ENCODE data around the gene JAKMIP1.

The JAKMIP1 gene

GRCh38 chr4:6177587-6178197, 22.7 kb downstream of the JAKMIP1 start:
- DNase-seq = no peak

DNA sequence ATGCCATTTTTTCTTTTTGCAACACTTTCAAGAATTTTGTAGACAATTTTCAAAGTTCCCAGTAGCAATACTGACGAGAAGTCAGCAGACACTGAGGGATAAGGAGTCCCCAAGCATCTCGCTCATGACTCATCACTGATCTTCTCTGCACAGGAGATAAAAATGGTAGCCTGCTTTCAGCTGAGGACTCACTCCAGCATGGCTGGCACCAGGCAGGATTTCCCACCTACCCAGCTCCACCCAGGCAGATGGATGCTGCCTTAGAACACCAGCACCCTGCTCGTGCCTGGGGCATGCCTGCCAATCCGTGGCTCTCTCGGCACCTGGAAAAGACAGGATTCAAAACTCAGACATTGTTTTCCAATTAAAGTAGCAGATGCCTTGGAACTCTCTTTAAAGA, 24.9 kb downstream of the JAKMIP1 start:
- no peak for DNase-seq

- DNase-seq = no peak
Measured at GRCh38 chr4:6172927-6173200, 27.5 kb downstream of the JAKMIP1 start.

DNA sequence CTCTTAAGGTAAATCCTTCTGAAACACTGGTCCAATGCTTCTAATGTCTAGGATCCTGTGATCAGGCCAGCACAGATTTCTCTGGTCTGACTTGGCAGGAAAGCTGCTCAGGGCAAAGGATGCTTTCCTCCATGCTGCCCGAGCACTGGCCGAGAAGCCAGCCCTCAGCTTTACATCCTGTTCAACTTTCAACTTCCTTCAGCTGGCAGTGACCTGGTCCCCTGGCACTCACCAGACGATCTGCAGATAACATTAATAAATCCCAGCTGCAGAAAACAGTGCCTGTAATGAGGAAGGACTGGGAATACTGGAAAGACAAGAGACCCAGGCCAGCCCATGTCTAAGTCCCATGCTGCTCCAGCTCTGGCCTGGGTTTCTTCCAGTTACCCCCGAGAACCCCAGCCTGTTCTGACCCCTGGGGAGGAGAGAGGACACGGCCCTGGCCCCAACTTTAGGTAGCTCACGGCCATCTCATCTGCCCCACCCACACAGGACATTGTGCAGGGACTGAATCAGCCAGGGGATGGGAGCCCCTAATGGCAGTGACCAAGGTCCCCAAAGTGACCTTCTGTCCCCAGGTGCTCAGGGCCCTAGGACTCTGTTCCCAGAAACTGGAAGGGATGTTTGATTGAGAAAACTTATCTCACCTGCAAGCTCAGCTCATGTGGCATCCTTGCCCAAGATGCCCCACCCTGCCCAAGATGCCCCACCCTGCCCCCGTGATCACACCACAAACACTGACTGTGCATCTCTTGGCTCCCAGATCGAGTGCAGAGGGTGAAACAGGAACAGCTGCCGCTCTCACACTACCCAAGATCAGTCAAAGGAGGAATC, 28.0 kb downstream of the JAKMIP1 start:
- no peak for DNase-seq

GRCh38 chr4:6169239-6169638, 31.1 kb downstream of the JAKMIP1 start:
- no peak for DNase-seq

GRCh38 chr4:6165766-6166165, 34.6 kb downstream of the JAKMIP1 start:
- DNase-seq = no peak

- DNase-seq = no peak
Measured at GRCh38 chr4:6162885-6163284, 37.5 kb downstream of the JAKMIP1 start.

DNA sequence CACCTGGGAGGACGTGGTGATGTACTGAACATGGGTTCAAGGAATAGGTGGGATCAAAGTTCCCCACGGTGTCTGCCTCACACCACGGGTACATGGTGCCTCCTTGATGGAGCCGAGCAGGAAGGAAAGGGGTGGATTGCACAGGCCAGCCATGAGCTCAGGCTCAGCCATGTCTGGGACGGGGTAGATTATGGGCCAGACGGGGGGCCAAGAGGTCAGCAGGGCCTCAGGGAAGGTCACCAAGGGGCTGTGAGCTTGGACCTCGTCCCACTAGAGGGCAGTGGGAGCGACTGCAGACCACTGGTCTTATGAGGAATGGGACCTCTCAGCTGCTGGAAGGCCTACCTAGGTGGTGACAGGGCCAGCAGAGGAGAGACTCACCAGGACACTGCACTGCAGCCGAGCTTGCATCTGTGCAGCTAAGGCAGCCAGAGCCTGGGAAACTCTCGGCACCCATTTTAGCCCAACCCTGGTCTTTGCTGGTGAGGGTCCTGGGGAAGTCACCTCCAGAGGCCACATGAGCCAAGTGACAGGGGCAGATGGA, 38.4 kb downstream of the JAKMIP1 start:
- no peak for DNase-seq

DNA sequence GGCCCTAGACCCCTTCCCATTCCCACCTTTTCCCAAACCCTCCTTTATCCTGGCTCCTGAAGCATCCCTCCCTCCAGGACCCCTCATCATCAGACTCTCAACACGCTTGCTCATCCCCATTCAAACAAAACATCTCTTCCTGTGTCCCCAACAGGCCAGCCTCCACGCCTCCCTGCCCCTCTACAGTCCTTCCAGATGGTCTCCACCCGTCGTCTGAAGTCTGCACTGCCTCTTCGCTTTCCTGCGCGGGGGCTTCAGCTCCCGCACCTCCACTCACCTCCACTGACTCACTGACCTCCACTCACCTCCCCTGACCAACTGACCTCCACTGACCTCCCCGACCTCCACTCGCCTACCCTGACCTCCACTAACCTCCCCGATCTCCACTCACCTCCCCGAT, 39.8 kb downstream of the JAKMIP1 start:
- DNase-seq = no peak

DNA sequence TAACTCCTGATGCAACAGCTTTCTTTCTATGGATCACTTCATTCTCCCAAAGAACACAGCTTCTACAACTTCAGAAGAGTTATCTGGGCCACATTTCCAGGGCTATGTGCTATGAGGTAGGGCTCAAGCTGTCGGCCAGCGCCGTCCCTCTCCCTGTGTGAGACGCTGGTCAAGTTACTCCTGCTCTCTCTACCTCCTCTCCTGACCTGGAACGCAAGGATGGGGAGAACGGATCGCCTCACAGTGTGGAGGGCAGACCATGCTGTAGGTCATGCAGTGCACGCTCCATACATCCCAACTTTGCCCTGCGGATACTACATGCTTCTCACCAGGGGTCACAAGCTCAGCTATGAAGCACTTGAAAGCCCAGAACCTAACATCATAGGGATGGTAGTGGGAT, 42.4 kb downstream of the JAKMIP1 start:
- DNase-seq = no peak

- no peak for DNase-seq
Measured at GRCh38 chr4:6155996-6156750, 44.2 kb downstream of the JAKMIP1 start.

GRCh38 chr4:6154875-6155274, 45.5 kb downstream of the JAKMIP1 start:
- DNase-seq = no peak

- no peak for DNase-seq
Measured at GRCh38 chr4:6153874-6154273, 46.5 kb downstream of the JAKMIP1 start.

DNA sequence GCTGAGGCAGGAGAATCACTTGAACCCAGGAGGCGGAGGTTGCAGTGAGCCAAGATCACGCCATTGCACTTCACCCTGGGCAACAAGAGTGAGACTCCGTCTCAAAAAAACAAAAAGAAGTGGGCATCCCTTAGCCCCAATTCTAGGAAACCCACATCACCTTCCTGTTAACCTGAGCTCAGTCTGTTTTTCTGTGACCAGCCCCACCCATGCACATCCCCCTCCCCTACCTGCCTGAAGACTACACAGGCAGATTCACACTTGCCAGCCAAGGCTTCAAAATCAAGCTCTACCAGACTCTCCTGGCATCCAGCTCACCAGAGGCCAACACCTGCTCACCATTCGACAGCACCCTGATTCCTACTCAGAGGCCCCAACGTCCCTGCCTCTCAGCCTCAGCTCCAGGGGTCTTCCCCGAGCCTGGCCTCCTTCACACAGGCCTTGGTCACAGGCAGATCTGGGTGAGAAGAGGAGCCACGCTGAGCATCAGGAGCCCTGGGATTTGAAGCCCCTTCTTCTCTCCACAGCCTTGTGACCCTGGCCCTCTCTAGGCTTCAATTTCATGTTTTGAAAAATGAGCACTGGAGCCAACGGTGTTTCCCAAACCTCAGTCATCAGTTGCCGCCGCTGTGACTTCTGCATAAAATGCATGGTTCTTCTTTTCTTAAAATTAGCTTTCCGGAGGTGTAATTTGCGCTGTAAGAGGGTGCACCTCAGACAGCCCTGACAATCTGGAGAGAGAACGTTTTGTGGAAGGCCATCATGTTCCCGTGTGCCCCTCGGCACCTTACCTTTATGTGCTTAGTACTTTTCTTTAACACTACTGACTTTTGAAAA, 47.3 kb downstream of the JAKMIP1 start:
- DNase-seq = no peak

DNA sequence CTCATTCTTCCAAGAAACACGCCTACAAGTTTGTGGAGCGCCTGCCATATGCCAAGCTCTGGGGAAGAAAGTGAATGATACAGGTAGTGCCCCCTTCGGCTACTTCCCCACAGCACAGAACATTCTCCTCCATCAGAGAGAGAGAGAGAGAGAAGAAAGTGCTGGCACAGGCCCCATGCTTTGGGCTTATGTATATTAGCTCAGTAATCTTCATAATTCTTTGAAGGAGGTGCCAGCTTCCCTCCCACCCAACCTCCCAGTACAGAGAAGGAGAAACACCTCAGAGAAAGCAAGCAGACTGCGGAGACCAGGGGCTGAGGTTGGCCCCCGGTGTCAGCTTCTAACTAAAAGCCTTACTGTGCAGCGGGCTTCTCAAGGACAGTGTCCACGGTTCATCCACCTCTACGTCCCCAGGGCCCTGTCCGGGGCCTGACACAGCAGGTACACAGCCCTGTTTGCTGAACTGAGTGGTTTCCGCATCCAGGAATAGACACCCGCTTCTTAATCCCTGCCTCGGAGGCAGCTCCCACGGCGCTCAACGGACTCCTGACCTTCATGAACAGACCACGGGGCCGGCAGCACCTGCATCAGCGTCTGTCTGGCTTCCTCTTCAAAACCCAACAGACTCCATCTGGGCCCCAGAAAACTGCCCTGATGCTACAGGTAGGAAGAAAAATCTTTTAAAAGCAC, 50.2 kb downstream of the JAKMIP1 start:
- DNase-seq = no peak

DNA sequence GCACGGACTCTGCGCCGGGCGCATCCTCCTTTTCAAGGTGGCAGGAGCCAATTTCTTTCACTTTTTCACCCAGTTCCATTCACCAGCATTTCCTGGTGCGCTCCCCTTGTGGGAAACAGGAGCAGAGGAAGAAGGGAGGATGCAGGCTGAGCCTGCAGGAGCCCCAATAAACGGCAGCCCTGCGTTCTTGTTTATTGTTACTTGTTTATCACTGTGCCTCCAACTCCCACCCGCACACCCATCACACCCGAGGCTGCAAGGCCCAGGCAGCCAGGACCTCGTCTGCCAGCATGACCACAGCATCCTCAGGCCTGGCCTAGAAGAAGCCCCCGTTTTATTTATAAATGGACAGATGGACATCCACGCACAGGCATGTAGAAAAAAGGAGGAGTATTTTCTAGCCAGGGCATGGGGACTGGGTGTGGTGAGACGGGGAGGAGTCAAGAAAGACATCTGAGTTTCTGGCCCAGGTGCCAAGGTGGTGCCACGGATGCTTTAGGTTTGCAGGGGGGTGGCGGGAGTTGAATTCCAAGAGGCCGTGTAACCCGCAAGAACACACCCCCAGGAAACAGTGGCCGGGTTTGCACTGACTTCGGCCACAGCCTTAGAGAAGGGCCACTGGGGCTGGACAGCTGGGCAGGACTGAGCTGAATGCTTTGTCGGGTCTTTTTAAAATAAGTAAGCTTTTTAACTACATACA, 51.7 kb downstream of the JAKMIP1 start:
- DNase-seq = no peak

DNA sequence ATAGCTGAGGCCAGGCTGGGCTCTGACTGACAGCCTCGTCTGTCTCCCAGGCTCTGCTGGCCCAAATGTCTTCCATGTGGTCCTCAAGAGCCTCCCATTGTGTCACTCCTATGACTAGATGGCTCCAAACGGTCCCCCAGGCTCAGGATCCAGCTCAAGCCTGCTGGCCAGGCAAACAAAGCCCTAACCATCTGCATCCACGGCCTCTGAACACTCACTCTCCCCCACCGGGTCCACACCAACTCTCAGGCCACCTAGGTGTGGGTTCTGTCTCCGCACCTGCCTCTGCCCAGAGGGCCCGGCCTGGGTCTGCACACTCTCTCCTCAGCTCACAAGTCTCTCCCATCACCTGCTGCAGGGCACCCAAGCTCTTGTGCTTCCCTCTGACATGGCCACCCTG, 52.9 kb downstream of the JAKMIP1 start:
- DNase-seq = no peak

DNA sequence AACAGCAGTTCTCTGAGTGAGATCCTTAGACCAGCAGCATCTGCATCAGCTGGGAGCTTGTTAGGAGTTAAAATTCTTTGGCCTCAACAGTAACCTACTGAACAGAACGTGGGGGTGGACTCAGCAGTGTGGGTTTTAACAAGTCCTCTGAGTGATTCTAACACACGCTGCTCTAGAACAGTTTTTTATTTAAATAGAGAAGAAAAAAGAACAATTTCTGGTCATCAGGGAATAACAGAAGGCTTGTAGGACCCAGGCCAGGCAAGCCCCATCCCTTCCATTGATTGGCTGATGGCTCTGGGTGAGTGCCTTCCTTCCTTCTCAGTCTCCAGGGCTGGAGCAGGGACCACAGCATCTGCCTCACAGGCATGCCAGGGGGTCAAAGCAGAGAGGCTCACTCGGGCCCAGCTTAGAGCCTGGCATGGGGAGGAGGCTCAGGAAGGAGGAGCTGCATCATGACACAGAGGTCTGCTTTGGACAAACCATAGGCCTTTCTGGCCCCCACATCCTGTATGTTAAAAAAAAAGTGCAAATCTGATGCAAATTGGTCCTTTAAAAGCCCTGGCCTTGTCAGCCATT, 56.7 kb downstream of the JAKMIP1 start:
- no peak for DNase-seq

DNA sequence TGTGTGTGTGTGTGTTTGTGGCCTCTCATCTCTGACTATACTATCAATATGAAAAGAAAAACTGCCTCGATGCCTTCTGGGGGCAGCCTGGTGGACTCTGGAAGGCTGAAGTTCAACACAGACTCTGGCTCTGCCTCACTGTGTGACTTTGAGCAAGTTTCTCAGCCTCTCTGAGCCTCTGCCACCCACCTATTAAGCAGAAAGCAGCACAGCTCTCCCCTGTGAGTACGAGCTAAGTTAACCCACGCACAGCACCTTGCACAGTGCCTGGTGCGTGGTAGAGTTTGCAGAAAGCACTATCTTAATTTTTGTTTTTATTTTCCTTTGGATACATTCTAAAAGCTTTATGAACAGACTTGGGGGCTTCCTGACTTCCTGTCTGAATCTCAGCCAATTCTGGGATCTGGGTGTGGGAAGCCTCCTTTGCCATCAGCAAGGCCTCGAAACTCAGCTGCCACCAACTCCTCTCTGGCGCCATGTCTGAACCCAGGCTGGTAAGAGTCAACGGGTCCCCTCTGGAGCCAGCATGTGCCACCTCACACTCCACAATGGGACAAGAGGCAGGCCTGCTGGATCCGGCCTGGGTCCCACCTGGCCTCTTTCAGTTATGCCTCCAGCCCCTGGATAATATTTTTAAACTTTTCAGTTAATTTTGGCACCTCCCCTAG, 57.3 kb downstream of the JAKMIP1 start:
- DNase-seq = no peak

GRCh38 chr4:6142511-6142910, 57.8 kb downstream of the JAKMIP1 start:
- DNase-seq = no peak

GRCh38 chr4:6141554-6141953, 58.8 kb downstream of the JAKMIP1 start:
- no peak for DNase-seq

All from GOT3 (cell line).